HEK293T (cell line): Measurements from ENCODE around the gene OR56A5.
A peak's percentile ranks its signal among the peaks of the same experiment; 100 is the strongest.

Experiments
- CTCF ChIA-PET: fragments of 350-600 bp; formaldehyde crosslinking; extraction: SDS; loops from one replicate; lab custom pipeline; 2021; ENCODE audit warnings: antibody characterized with exemption, inconsistent platforms; lab: Yijun Ruan, JAX
- POLR2A ChIA-PET: fragments of 350-600 bp; formaldehyde crosslinking; extraction: SDS; loops from one replicate; lab custom pipeline; 2020; ENCODE audit warnings: antibody characterized with exemption, inconsistent platforms; lab: Yijun Ruan, JAX
- DNase-seq: peaks from one replicate; pipeline ENCODE4 v3.0.0; 2012; ENCODE audit warnings: mixed read lengths; ENCODE audit errors: extremely low spot score
- ARNT ChIP-seq: fragments of 450-650 bp; IDR thresholded peaks from 2 replicates; pipeline ENCODE4 v1.6.1; 2017; ENCODE audit warnings: mild to moderate bottlenecking
- BHLHE40 ChIP-seq: fragments of 450-650 bp; IDR thresholded peaks from 2 replicates; pipeline ENCODE4 v1.6.1; 2016; ENCODE audit warnings: mild to moderate bottlenecking, moderate library complexity, borderline replicate concordance
- CTBP1 ChIP-seq: fragments of 450-650 bp; IDR thresholded peaks from 2 replicates; pipeline ENCODE4 v1.6.1; 2016; ENCODE audit warnings: borderline replicate concordance
- ELF4 ChIP-seq: fragments of 450-650 bp; IDR thresholded peaks from 2 replicates; pipeline ENCODE4 v1.6.1; 2017; ENCODE audit warnings: antibody characterized with exemption
- FOXA1 ChIP-seq: fragments of 450-650 bp; IDR thresholded peaks from 2 replicates; pipeline ENCODE4 v1.6.1; 2016; ENCODE audit warnings: mild to moderate bottlenecking
- FOXK2 ChIP-seq: fragments of 450-650 bp; IDR thresholded peaks from 2 replicates; pipeline ENCODE4 v1.6.1; 2016; ENCODE audit warnings: mild to moderate bottlenecking
- FOXM1 ChIP-seq: fragments of 450-650 bp; IDR thresholded peaks from 2 replicates; pipeline ENCODE4 v1.6.1; 2017; ENCODE audit warnings: mild to moderate bottlenecking, borderline replicate concordance
- HDGF ChIP-seq: fragments of 450-650 bp; IDR thresholded peaks from 2 replicates; pipeline ENCODE4 v1.6.1; 2017; ENCODE audit warnings: antibody characterized with exemption, borderline replicate concordance
- L3MBTL2 ChIP-seq: fragments of 450-650 bp; conservative IDR thresholded peaks from 2 replicates; pipeline ENCODE4 v1.6.1; 2016; ENCODE audit warnings: mild to moderate bottlenecking
- LEF1 ChIP-seq: fragments of 450-650 bp; IDR thresholded peaks from 2 replicates; pipeline ENCODE4 v1.6.1; 2017; ENCODE audit warnings: mild to moderate bottlenecking, borderline replicate concordance
- NFRKB ChIP-seq: fragments of 450-650 bp; IDR thresholded peaks from 2 replicates; pipeline ENCODE4 v1.6.1; 2016; ENCODE audit warnings: mild to moderate bottlenecking, moderate library complexity
- SP1 ChIP-seq: fragments of 450-650 bp; IDR thresholded peaks from 2 replicates; pipeline ENCODE4 v1.6.1; 2017
- SUZ12 ChIP-seq: fragments of 450-650 bp; IDR thresholded peaks from 2 replicates; pipeline ENCODE4 v1.6.1; 2016; ENCODE audit warnings: mild to moderate bottlenecking
- TARDBP ChIP-seq: fragments of 450-650 bp; IDR thresholded peaks from 2 replicates; pipeline ENCODE4 v1.6.1; 2016
- ZNF384 ChIP-seq: fragments of 450-650 bp; IDR thresholded peaks from 2 replicates; pipeline ENCODE4 v1.6.1; 2016
- TF ChIP-seq, protein P1 (sequence below): fragments of 450-650 bp; IDR thresholded peaks from 2 replicates; pipeline ENCODE4 v1.6.1; 2016

Gene OR56A5

DNA sequence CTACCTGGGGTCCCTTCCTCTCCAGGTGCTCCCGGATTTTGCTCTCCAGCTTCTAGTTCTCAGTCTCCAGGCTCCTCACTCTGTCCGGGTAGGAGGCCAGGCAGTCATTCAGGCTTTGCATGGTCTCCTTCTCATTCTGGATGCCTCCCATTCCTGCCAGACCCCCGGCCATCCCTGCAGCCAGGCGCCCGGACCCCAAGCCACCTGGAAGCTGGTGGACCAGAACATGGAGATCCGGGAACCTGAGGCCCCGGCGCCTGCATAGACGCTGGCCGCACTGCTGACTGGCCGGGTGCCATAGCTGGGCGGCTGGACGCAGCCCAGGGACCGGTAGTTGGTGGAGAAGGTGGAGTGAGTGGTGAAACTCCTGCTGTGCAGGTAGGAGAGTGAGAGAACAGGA is 26.5 kb upstream of the OR56A5 start:
- TF ChIP-seq FOXK2 (no peak), FOXM1 (no peak)
- POLR2A ChIA-PET: no interaction called here
- CTCF ChIA-PET: interaction anchor here (1.0 kb wide), 1 partner anchor 368 kb away, joined by 4 read pairs; no protein-coding TSS in a partner anchor
- no peak for DNase-seq

DNA sequence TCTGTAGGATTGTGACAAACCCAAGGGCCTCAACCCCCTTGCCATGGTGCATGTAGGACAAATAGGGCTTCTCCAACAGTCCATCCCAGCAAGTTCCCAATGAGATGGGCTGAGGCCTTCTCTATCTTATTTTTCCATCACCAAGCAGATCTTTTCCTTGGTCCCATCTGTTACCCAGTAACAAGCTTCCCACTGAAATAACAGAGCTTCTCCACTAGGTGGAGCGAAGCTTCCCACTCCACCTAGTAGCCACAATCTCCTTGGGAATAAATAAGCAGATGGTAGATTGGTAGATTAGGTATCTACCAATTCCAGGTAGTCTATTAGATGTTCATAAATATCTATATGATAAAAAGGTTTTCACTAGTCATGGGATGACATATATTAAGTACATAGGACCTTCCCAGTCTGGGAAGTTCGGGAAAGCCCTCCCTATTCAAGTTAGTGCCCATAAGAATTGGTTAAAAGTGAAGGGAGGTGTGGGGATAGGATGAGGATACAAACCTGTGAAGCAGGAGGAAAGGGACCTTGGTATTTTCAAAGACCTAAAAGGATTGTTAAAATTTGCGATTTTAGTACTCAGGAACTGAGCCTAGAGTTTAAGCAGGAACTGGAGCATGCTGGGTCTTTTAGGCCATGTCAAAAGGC is 24.4 kb upstream of the OR56A5 start:
- no peak for TF ChIP-seq ARNT
- no peak for TF ChIP-seq TARDBP
- TF ChIP-seq FOXA1: no peak
- TF ChIP-seq L3MBTL2: no peak
- TF ChIP-seq CTBP1: no peak
- TF ChIP-seq ELF4: no peak
- TF ChIP-seq, protein P1, sequence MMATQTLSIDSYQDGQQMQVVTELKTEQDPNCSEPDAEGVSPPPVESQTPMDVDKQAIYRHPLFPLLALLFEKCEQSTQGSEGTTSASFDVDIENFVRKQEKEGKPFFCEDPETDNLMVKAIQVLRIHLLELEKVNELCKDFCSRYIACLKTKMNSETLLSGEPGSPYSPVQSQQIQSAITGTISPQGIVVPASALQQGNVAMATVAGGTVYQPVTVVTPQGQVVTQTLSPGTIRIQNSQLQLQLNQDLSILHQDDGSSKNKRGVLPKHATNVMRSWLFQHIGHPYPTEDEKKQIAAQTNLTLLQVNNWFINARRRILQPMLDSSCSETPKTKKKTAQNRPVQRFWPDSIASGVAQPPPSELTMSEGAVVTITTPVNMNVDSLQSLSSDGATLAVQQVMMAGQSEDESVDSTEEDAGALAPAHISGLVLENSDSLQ: no peak
- TF ChIP-seq ZNF384: no peak
- no peak for TF ChIP-seq SP1
- no peak for TF ChIP-seq NFRKB
- TF ChIP-seq FOXM1: no peak
- CTCF ChIA-PET: interaction anchor here (1.0 kb wide), 2 partner anchors 13 to 289 kb away, joined by 3 to 5 read pairs; no protein-coding TSS in a partner anchor
- POLR2A ChIA-PET: no interaction called here
- peak; percentile 34 for DNase-seq

DNA sequence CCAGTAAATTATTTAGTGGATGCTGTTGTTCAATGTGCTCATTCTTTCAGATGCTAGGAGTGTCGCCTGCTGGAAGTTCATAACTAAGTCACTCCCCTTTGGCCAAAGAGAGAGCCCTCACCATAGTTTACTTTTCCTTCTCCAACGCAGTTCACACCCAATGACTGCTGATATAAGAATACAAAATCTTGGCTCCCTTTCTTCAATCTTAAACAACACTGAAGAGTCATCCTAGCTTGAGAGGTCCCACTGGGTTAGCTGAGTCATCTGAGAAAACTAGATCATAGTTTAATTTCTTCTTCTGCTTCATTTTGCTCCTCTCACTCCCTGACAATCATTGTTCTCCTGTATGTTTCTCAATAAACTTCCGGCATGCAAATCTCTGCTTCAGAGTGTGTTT is 23.9 kb upstream of the OR56A5 start:
- CTCF ChIA-PET: interaction anchor here (0.7 to 1.0 kb wide), 3 partner anchors 14 to 290 kb away, joined by 3 to 5 read pairs (median 3); no protein-coding TSS in a partner anchor
- POLR2A ChIA-PET: no interaction called here
- no peak for TF ChIP-seq TARDBP
- no peak for TF ChIP-seq NFRKB
- TF ChIP-seq L3MBTL2: no peak
- TF ChIP-seq CTBP1: no peak
- TF ChIP-seq ARNT: no peak
- no peak for TF ChIP-seq HDGF
- no peak for TF ChIP-seq LEF1
- no peak for DNase-seq

DNA sequence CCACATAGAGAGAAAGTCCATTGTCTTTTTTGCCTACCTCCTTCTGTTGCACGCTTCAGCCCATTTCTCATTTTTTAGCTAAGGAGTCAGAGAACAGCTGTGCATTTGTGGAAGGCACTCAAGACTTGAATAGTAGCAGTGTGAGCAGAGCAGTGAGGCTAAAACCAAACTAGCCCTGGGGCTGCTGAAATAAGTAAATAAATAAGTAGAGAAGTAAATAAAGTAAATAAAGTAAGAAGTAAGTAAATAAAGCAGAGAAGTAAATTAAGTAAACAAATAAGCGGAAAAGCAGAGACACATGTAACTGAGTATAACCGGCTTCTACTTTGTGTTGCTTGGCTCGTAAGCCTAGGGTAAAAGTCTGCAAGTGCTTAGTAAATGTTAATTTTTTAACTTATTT is 20.9 kb upstream of the OR56A5 start:
- ChIA-PET POLR2A (no interaction called here), CTCF (no interaction called here)
- no peak for DNase-seq
- TF ChIP-seq HDGF (no peak), CTBP1 (no peak), FOXA1 (no peak), TARDBP (no peak), FOXK2 (no peak), ELF4 (no peak), FOXM1 (no peak), BHLHE40 (no peak)
- TF ChIP-seq, protein P1: no peak

DNA sequence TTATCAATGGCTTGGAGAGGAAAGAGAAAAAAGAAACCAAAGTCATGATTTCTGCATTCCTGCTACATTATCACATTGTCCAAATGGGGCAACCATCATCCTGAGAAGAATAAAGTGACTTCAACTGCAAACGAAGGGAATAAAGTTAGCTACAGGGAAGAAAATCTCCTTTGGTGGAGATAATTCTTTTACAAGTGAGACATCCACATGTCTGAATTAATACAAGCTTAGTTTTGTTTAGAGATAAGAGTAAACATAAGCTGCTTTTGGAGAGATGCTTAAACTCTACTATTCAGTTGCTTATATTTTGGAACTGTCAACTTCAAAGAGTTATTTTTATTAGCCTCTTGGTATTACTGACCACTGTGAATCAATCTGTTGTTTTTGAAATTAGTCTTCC is 18.6 kb upstream of the OR56A5 start, which contains the start of gene OR52L1:
OR52L1 (minus strand) TSS at position 101 of the 400 bp plus-strand sequence; CDS start at position 46, 55 bp downstream.
- no peak for DNase-seq
- ChIA-PET POLR2A (no interaction called here), CTCF (no interaction called here)
- TF ChIP-seq, protein P1: no peak
- no peak for TF ChIP-seq ELF4
- TF ChIP-seq SUZ12: no peak
- no peak for TF ChIP-seq HDGF
- no peak for TF ChIP-seq L3MBTL2
- TF ChIP-seq TARDBP: no peak
- TF ChIP-seq ZNF384: no peak

DNA sequence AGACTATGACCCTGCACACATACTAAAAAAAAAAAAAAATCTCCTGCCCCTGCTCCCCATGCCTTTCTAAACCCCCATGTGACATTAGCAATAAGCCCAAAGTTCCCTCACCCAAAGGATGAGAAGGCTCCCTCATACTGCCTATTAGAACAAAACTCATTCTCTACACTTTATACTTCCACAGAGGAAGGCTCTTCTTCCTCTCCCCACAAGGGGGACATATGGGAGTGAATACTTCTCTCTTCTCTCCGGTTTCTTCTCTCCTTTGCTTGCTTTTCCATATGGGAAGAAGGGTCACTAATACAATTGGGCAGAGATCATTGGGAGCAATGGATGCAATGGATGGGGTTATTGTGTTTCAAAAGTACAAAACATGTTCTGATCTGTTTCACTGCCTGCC is 15.1 kb upstream of the OR56A5 start:
- no peak for TF ChIP-seq FOXK2
- no peak for TF ChIP-seq ARNT
- TF ChIP-seq NFRKB: no peak
- TF ChIP-seq ZNF384: no peak
- no peak for TF ChIP-seq FOXA1
- TF ChIP-seq SUZ12: no peak
- TF ChIP-seq BHLHE40: no peak
- TF ChIP-seq ELF4: no peak
- TF ChIP-seq HDGF: no peak
- no peak for TF ChIP-seq SP1
- TF ChIP-seq CTBP1: no peak
- TF ChIP-seq L3MBTL2: no peak
- TF ChIP-seq, protein P1: no peak
- TF ChIP-seq TARDBP: no peak
- TF ChIP-seq LEF1: no peak
- no peak for DNase-seq
- CTCF ChIA-PET: no interaction called here
- POLR2A ChIA-PET: no interaction called here
